Psoas muscle (tissue), 8 donors: Measurements from ENCODE around the gene FBLN1. TPM values are rescaled to one million over a fixed set of nuclear protein-coding genes. Genes with fewer than 3 reads are reported as not detected.
"Not testable (repeated sequence)": the region's sequence is repeated elsewhere in the genome, so short reads cannot be mapped to it uniquely, and the experiment has no call there.

Experiments used
- ATAC-seq, 4 donors: fragments of 200-7000 bp; cut with Tn5 transposase; one replicate each; pipeline ENCODE4 v1.9.1; 2020; ENCODE audit warnings: moderate library complexity in 3 of 4, mild to moderate bottlenecking in 2 of 4
- DNase-seq, 2 donors: peaks; one replicate each; pipeline ENCODE4 v3.0.0-alpha.2; 2020
- H3K27ac ChIP-seq: fragments of 200-600 bp; one replicate; pipeline ENCODE4 v1.8.0; 2022
- H3K27me3 ChIP-seq, 3 donors: fragments of 200-600 bp in 1 of 3; one replicate each; pipeline versions ENCODE4 v1.6.1 to v1.8.0; 2013 to 2022; ENCODE audit warnings: low read length in 2 of 3, mild to moderate bottlenecking in 2 of 3, moderate library complexity in 1 of 3; ENCODE audit not compliant: insufficient read depth in 3 of 3
- H3K36me3 ChIP-seq, 2 donors: fragments of 200-600 bp in 1 of 2; one replicate each; pipeline versions ENCODE4 v1.6.1 to v1.8.0; 2013 to 2022; ENCODE audit warnings: low read depth in 1 of 2, mild to moderate bottlenecking in 1 of 2, moderate library complexity in 1 of 2; ENCODE audit not compliant: insufficient read depth in 1 of 2
- H3K4me1 ChIP-seq: fragments of 200-600 bp; one replicate; pipeline ENCODE4 v1.8.0; 2022
- H3K4me3 ChIP-seq: fragments of 200-600 bp; one replicate; pipeline ENCODE4 v1.8.0; 2022; ENCODE audit warnings: mild to moderate bottlenecking
- H3K9me3 ChIP-seq: fragments of 200-600 bp; one replicate; pipeline ENCODE4 v1.8.0; 2022
- WGBS, 3 donors: extraction: QIAGEN DNeasy Blood & Tissue Kit; methylation state at CpG; one replicate each; pipeline versions ENCODE4 v1.1.6 to v1.1.7; 2013; 5-methylcytosine and 5-hydroxymethylcytosine counted together
- intact Hi-C, 2 donors: fragments of 100-400 bp; cut with DNase I; formaldehyde crosslinking; loops; one replicate each; pipeline versions ENCODE4 v1.11.0 to v1.14.2; 2022
- polyA plus RNA-seq, 3 donors: library from polyadenylated mRNA; stranded (reverse); fragments of 200-250 nt; gene quantifications; one replicate each; pipeline ENCODE4 v1.2.3, GENCODE V29; 2013
- total RNA-seq, 4 donors: library from RNA; stranded (reverse); fragmentation: NEBNext Ultra II Directional in 2 of 4; extraction: Animal tissue kit (Norgen Biotek cat#: 25700) in 2 of 4; gene quantifications; one replicate each; pipeline versions ENCODE4 v1.2.1 to v1.2.4, GENCODE V29; 2021 to 2023
- TF ChIP-seq, protein P1 (sequence below): fragments of 200-600 bp; IDR thresholded peaks from one replicate; pipeline ENCODE4 v1.8.0; 2022; ENCODE audit warnings: antibody characterized with exemption
- donor health status: healthy with polysubstance abuse.
- donor health status: DM: no; HTN: no; CAD: no; lungs with moderate emphysema.
- donor health status: Bipolar disorder and iron deficiency.
- donor health status: healthy.
- donor health status: DM: yes; HTN: yes; CAD: no.
- donor health status: DM: no; HTN: no; CAD: no.
- donor health status: DM: no; HTN: no; CAD: no.
- donor health status: DM: yes; HTN: yes; CAD: no.

Gene FBLN1
- total and polyA plus RNA-seq, 7 donors: 10.5 to 95.7 (median 19.3) TPM

GRCh38 chr22:45621836-45622600, 119.3 kb downstream of the FBLN1 start:
- Histone ChIP-seq H3K9me3 (no peaks in the 10 kb centered on the region), H3K4me3 (no peak overlapping the region), H3K27ac (no peak overlapping the region), H3K36me3 (no peaks in the 10 kb centered on the region), H3K27me3 (no peaks in the 10 kb centered on the region), H3K4me1 (no peaks in the 10 kb centered on the region)
- 71 to 84% (median 81%) methylated on average over 11 of the region's 11 CpGs for WGBS, 3 donors
- intact Hi-C loops: no loop called here
- ATAC-seq (no peak), DNase-seq (no peak)
- TF ChIP-seq, protein P1, sequence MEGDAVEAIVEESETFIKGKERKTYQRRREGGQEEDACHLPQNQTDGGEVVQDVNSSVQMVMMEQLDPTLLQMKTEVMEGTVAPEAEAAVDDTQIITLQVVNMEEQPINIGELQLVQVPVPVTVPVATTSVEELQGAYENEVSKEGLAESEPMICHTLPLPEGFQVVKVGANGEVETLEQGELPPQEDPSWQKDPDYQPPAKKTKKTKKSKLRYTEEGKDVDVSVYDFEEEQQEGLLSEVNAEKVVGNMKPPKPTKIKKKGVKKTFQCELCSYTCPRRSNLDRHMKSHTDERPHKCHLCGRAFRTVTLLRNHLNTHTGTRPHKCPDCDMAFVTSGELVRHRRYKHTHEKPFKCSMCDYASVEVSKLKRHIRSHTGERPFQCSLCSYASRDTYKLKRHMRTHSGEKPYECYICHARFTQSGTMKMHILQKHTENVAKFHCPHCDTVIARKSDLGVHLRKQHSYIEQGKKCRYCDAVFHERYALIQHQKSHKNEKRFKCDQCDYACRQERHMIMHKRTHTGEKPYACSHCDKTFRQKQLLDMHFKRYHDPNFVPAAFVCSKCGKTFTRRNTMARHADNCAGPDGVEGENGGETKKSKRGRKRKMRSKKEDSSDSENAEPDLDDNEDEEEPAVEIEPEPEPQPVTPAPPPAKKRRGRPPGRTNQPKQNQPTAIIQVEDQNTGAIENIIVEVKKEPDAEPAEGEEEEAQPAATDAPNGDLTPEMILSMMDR: no peak

DNA sequence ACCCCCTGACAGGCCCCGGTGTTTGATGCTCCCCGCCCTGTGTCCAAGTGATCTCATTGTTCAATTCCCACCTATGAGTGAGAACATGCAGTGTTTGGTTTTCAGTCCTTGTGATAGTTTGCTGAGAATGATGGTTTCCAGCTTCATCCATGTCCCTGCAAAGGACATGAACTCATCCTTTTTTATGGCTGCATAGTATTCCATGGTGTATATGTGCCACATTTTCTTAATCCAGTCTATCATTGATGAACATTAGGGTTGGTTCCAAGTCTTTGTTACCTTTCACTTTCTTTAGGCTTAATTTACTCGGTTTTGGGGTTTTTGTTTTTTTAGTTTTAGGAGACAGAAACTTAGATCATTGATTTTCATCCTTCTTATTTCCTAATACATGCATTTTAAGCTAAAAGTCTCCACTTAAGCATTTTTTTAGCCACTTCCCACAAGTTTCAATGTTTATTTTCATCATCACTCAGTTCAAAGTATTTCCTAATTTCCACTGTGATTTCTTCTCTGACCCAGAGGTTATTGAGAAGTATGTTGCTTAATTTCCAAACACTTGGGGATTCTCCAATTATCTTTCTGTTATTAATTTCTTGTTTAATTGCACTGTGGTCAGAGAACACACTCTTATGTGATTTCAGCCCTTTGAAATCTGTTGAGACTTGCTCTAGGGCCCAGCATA, 120.9 kb downstream of the FBLN1 start:
- H3K27ac ChIP-seq, H3K4me3 ChIP-seq, H3K36me3 ChIP-seq, H3K4me1 ChIP-seq, DNase-seq, H3K27me3 ChIP-seq, H3K9me3 ChIP-seq, ATAC-seq, intact Hi-C loops: not testable (repeated sequence)
- 73 to 90% (median 85%) methylated on average over 3 of the region's 3 CpGs for WGBS, 3 donors

GRCh38 chr22:45626198-45626651, 123.5 kb downstream of the FBLN1 start:
- Histone ChIP-seq H3K36me3 (no peaks in the 10 kb centered on the region), H3K27ac (no peak overlapping the region), H3K27me3 (peaks cover 0 to 19% (median 1%) of the 10 kb centered on the region in 3 donors), H3K4me1 (no peaks in the 10 kb centered on the region), H3K4me3 (no peak overlapping the region), H3K9me3 (no peaks in the 10 kb centered on the region)
- TF ChIP-seq, protein P1: no peak
- ATAC-seq (no peak), DNase-seq (no peak)
- WGBS, 3 donors: 71 to 77% (median 72%) methylated on average over 22 of the region's 22 CpGs
- intact Hi-C loops: no loop called here

GRCh38 chr22:45627489-45628233, 125.0 kb downstream of the FBLN1 start:
- Histone ChIP-seq H3K9me3 (no peaks in the 10 kb centered on the region), H3K36me3 (no peaks in the 10 kb centered on the region), H3K4me1 (no peaks in the 10 kb centered on the region), H3K27me3 (peaks cover 0 to 33% (median 1%) of the 10 kb centered on the region in 3 donors), H3K27ac (no peak overlapping the region), H3K4me3 (no peak overlapping the region)
- ATAC-seq (no peak), DNase-seq (no peak)
- TF ChIP-seq, protein P1: no peak
- intact Hi-C loops: no loop called here
- WGBS, 3 donors: 85 to 86% (median 85%) methylated on average over 21 to 22 of the region's 22 CpGs

- intact Hi-C loops: no loop called here
- 46 to 52% (median 52%) methylated on average over 5 of the region's 5 CpGs for WGBS, 3 donors
Measured at GRCh38 chr22:45628515-45628914, 125.8 kb downstream of the FBLN1 start.

More at GRCh38 chr22:45628515-45628914, 125.8 kb downstream of the FBLN1 start:
- Histone ChIP-seq H3K9me3 (no peaks in the 10 kb centered on the region), H3K27ac (no peak overlapping the region), H3K27me3 (peaks cover 0 to 33% (median 1%) of the 10 kb centered on the region in 3 donors), H3K4me1 (no peaks in the 10 kb centered on the region), H3K36me3 (no peaks in the 10 kb centered on the region), H3K4me3 (no peak overlapping the region)
- no peak for DNase-seq
- TF ChIP-seq, protein P1: no peak
- ATAC-seq: no peak
